Neural crest cell (in vitro differentiated cells): ENCODE measurements around the gene NUP58. TPM values are rescaled to one million over a fixed set of nuclear protein-coding genes. Genes with fewer than 3 reads are reported as not detected.

Experiments used
- DNase-seq: peaks from one replicate; pipeline ENCODE4 v3.0.0; 2021; ENCODE audit warnings: low read depth, mixed read lengths, low spot score
- H3K27ac Mint-ChIP-seq: one replicate; pipeline ENCODE4 v1.8.0; 2021; ENCODE audit warnings: mild to moderate bottlenecking, mixed read lengths; ENCODE audit not compliant: unreplicated experiment
- H3K27me3 Mint-ChIP-seq: 2 replicates; pipeline ENCODE4 v1.8.0; 2021; ENCODE audit warnings: low read depth, mild to moderate bottlenecking, mixed read lengths
- H3K36me3 Mint-ChIP-seq: 2 replicates; pipeline ENCODE4 v1.8.0; 2021; ENCODE audit warnings: low read depth, mild to moderate bottlenecking, mixed read lengths
- H3K4me1 Mint-ChIP-seq: 2 replicates; pipeline ENCODE4 v1.8.0; 2021; ENCODE audit warnings: mixed read lengths
- H3K4me3 Mint-ChIP-seq: one replicate; pipeline ENCODE4 v1.8.0; 2021; ENCODE audit warnings: mild to moderate bottlenecking, mixed read lengths
- H3K9me3 Mint-ChIP-seq: 2 replicates; pipeline ENCODE4 v1.8.0; 2021; ENCODE audit warnings: mixed read lengths
- CTCF ChIP-seq: fragments of 200-600 bp; sonication (generic); conservative IDR thresholded peaks from 2 replicates; pipeline ENCODE4 v1.5.0; 2021; ENCODE audit warnings: antibody characterized with exemption, mild to moderate bottlenecking
- total RNA-seq: library from RNA; stranded (reverse); gene quantifications from 2 replicates; pipeline ENCODE4 v1.2.1, GENCODE V29; 2021

Gene NUP58
- total RNA-seq, 1 donor from 2014 or later, result 81.7 TPM

GRCh38 chr13:25281193-25281934 lies 20.1 kb upstream of the NUP58 start:
- H3K36me3 Mint-ChIP-seq, result peaks cover 3% of the 10 kb centered on the region
- no peak for TF ChIP-seq CTCF
- H3K4me1 Mint-ChIP-seq, result peaks cover 31% of the 10 kb centered on the region
- no peaks in the 10 kb centered on the region for H3K27me3 Mint-ChIP-seq
- peak overlapping the region; percentile 13 for H3K4me3 Mint-ChIP-seq
- DNase-seq, result no peak
- no peak overlapping the region for H3K27ac Mint-ChIP-seq
- H3K9me3 Mint-ChIP-seq, result no peaks in the 10 kb centered on the region

- no peak for TF ChIP-seq CTCF
- Mint-ChIP-seq H3K4me1 (peaks cover 35% of the 10 kb centered on the region), H3K27me3 (no peaks in the 10 kb centered on the region), H3K27ac (no peak overlapping the region), H3K4me3 (no peak overlapping the region), H3K36me3 (peaks cover 3% of the 10 kb centered on the region), H3K9me3 (no peaks in the 10 kb centered on the region)
- no peak for DNase-seq
Measured at GRCh38 chr13:25281935-25282332, 19.5 kb upstream of the NUP58 start.

- no peaks in the 10 kb centered on the region for H3K36me3 Mint-ChIP-seq
- H3K4me3 Mint-ChIP-seq, result peak overlapping the region; percentile 96
- DNase-seq, result peak; percentile 9
- H3K27me3 Mint-ChIP-seq, result peaks cover 24% of the 10 kb centered on the region
- no peaks in the 10 kb centered on the region for H3K9me3 Mint-ChIP-seq
- no peak for TF ChIP-seq CTCF
- H3K4me1 Mint-ChIP-seq, result peaks cover 29% of the 10 kb centered on the region
- peak overlapping the region; percentile 86 for H3K27ac Mint-ChIP-seq
Measured at GRCh38 chr13:25286308-25286968, 15.0 kb upstream of the NUP58 start.

GRCh38 chr13:25286969-25287961 lies 14.2 kb upstream of the NUP58 start, which contains the start of gene MTMR6:
Gene MTMR6 (minus strand): TSS chr13:25287488. CDS start chr13:25287247, 241 bp downstream.
- peak; percentile 100 for TF ChIP-seq CTCF
- Mint-ChIP-seq H3K36me3 (no peaks in the 10 kb centered on the region), H3K27me3 (peaks cover 29% of the 10 kb centered on the region), H3K9me3 (no peaks in the 10 kb centered on the region), H3K4me1 (peaks cover 21% of the 10 kb centered on the region), H3K4me3 (peak within 1 kb of the TSS; percentile 96), H3K27ac (peak within 1 kb of the TSS; percentile 86)
- DNase-seq, result peak; percentile 96

- Mint-ChIP-seq H3K27me3 (peaks cover 32% of the 10 kb centered on the region), H3K27ac (no peak overlapping the region), H3K4me3 (peak overlapping the region; percentile 60), H3K9me3 (no peaks in the 10 kb centered on the region), H3K4me1 (peaks cover 15% of the 10 kb centered on the region), H3K36me3 (no peaks in the 10 kb centered on the region)
- no peak for DNase-seq
- TF ChIP-seq CTCF, result no peak
Measured at GRCh38 chr13:25288966-25289365, 12.5 kb upstream of the NUP58 start.
